ENCODE data around the gene FANCE. TPM values are rescaled to one million over a fixed set of nuclear protein-coding genes. Genes with fewer than 3 reads are reported as not detected.

The FANCE gene
- total and polyA plus RNA-seq, 9 of the 15 experiments (the other 6 are each of a cell fraction or from before 2014, with no cell fraction given), result 5.7 to 30.2 (median 17.0) TPM

DNA sequence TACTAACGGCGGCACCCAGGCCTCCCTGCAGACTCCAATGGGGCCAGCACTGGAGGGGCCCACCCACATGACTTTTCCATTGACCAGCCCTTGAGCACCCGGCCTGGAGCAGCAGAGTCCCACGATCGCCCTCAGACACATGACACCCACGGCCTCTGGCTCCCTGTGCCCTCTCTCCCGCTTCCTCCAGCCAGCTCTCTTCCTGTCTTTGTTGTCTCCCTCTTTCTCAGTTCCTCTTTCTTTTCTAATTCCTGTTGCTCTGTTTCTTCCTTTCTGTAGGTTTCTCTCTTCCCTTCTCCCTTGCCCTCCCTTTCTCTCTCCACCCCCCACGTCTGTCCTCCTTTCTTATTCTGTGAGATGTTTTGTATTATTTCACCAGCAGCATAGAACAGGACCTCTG lies 26.1 kb upstream of the FANCE start:
- H3K27ac ChIP-seq (ENCODE audit: extremely low read depth, low read depth, low read length), result no peak overlapping the region
- no peak overlapping the region for H2AFZ ChIP-seq (ENCODE audit: low read depth, low read length)
- DNase-seq (ENCODE audit: extremely low read depth in 1 of 4, low spot score in 3 of 4) (no peak), ATAC-seq (no peak; the same call in 2 of the 3 replicates), FAIRE-seq (no peak)
- peaks cover 0 to 11% of the 10 kb centered on the region in 2 experiments; a peak in 2 of 5 replicates for H3K4me1 ChIP-seq (replicated peaks in 1 of 2; ENCODE audit: control insufficient read depth in 2 of 2, insufficient read depth in 2 of 2, low read length in 2 of 2)
- no peak overlapping the region for H3K4me3 ChIP-seq
- H3K79me2 ChIP-seq (ENCODE audit: control insufficient read depth, insufficient read depth, low read length), result no peaks in the 10 kb centered on the region
- H3K9me1 ChIP-seq (ENCODE audit: control insufficient read depth, insufficient read depth, low read length), result no peaks in the 10 kb centered on the region
- no peaks in the 10 kb centered on the region for H4K20me1 ChIP-seq (replicated peaks; ENCODE audit: control insufficient read depth, insufficient read depth, low read length)
- intact Hi-C loops (cut with micrococcal nuclease) (no loop called here), in situ Hi-C loops (cut with MboI) (no loop called here)
- no peaks in the 10 kb centered on the region for H3K27me3 ChIP-seq (ENCODE audit: control insufficient read depth in 2 of 2, insufficient read depth in 2 of 2, low read length in 2 of 2)
- BruUV-seq (replicated peaks), result no TSS peak
- peaks cover 10% of the 10 kb centered on the region; the same call in 2 of the 3 replicates for H3K36me3 ChIP-seq (ENCODE audit: control insufficient read depth, insufficient read depth, low read length)
- 48% methylated on average over 8 of the region's 8 CpGs for WGBS (ENCODE audit: insufficient coverage, low coverage, missing lambda C conversion rate)
- POLR2A ChIA-PET, result no interaction called here
- H3K4me2 ChIP-seq (ENCODE audit: insufficient read depth, low read length), result no peak overlapping the region
- CTCF ChIA-PET (ENCODE audit: low intra/inter-chr PET ratio), result no interaction called here
- H3K9me3 ChIP-seq (replicated peaks; ENCODE audit: control insufficient read depth, insufficient read depth, low read depth, low read length), result peaks cover 16% of the 10 kb centered on the region; the same call in 1 of the 2 replicates
- no peak overlapping the region; a peak in 1 of 4 replicates for H3K9ac ChIP-seq (ENCODE audit: insufficient read depth in 1 of 2, low read depth in 2 of 2, low read length in 2 of 2)
- TF ChIP-seq, protein P1, sequence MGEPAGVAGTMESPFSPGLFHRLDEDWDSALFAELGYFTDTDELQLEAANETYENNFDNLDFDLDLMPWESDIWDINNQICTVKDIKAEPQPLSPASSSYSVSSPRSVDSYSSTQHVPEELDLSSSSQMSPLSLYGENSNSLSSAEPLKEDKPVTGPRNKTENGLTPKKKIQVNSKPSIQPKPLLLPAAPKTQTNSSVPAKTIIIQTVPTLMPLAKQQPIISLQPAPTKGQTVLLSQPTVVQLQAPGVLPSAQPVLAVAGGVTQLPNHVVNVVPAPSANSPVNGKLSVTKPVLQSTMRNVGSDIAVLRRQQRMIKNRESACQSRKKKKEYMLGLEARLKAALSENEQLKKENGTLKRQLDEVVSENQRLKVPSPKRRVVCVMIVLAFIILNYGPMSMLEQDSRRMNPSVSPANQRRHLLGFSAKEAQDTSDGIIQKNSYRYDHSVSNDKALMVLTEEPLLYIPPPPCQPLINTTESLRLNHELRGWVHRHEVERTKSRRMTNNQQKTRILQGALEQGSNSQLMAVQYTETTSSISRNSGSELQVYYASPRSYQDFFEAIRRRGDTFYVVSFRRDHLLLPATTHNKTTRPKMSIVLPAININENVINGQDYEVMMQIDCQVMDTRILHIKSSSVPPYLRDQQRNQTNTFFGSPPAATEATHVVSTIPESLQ (CRISPR knock-in tag; IDR thresholded peaks at IDR 0.05), result no peak
- TF ChIP-seq SPI1 (IDR thresholded peaks at IDR 0.05; ENCODE audit: borderline replicate concordance, low read depth, low read length) (peak; percentile 56; the same call in 1 of the 2 replicates), TRIM25 (IDR thresholded peaks at IDR 0.05; ENCODE audit: borderline replicate concordance) (no peak), POLR2G (IDR thresholded peaks at IDR 0.05; ENCODE audit: low read depth, low read length) (peak; percentile 3; the same call in 1 of the 2 replicates)
